Suprapubic skin (tissue), 4 donors: ENCODE data around the gene CRTC2. TPM values are rescaled to one million over a fixed set of nuclear protein-coding genes. Genes with fewer than 3 reads are reported as not detected.
"Not testable (repeated sequence)": the region's sequence is repeated elsewhere in the genome, so short reads cannot be mapped to it uniquely, and the experiment has no call there.

Source experiments
- DNase-seq, 2 donors: peaks; one replicate each; pipeline ENCODE4 v3.0.0-alpha.2; 2019; ENCODE audit warnings: low spot score in 2 of 2
- H3K27ac ChIP-seq: fragments of 200-600 bp; sonication (generic); one replicate; pipeline ENCODE4 v1.5.1; 2019
- H3K27me3 ChIP-seq: fragments of 200-600 bp; sonication (generic); one replicate; pipeline ENCODE4 v1.5.1; 2019
- H3K36me3 ChIP-seq: fragments of 200-600 bp; sonication (generic); one replicate; pipeline ENCODE4 v1.5.1; 2019
- H3K4me1 ChIP-seq: fragments of 200-600 bp; sonication (generic); one replicate; pipeline ENCODE4 v1.5.1; 2019
- H3K4me3 ChIP-seq: fragments of 200-600 bp; sonication (generic); one replicate; pipeline ENCODE4 v1.5.1; 2019; ENCODE audit warnings: mild to moderate bottlenecking
- H3K9me3 ChIP-seq: fragments of 200-600 bp; sonication (generic); one replicate; pipeline ENCODE4 v1.5.1; 2019
- CTCF ChIP-seq, 2 donors: fragments of 200-600 bp in 1 of 2; fragments of 450-650 bp in 1 of 2; sonication (generic) in 1 of 2; IDR thresholded peaks; one replicate each; pipeline ENCODE4 v1.5.1; 2016 to 2019; ENCODE audit warnings: antibody characterized with exemption in 2 of 2, mild to moderate bottlenecking in 1 of 2, moderate library complexity in 1 of 2
- EP300 ChIP-seq: sonication (generic); formaldehyde crosslinking; IDR thresholded peaks from one replicate; pipeline ENCODE4 v1.6.1; 2017; ENCODE audit warnings: antibody characterized with exemption
- POLR2A ChIP-seq, 2 donors: fragments of 450-650 bp; IDR thresholded peaks; one replicate each; pipeline ENCODE4 v1.6.1; 2017; ENCODE audit warnings: antibody characterized with exemption in 2 of 2, mild to moderate bottlenecking in 2 of 2, moderate library complexity in 2 of 2
- POLR2AphosphoS5 ChIP-seq, 3 donors: sonication (generic); formaldehyde crosslinking; IDR thresholded peaks; one replicate each; pipeline ENCODE4 v1.6.1; 2017; ENCODE audit warnings: antibody characterized with exemption in 3 of 3
- WGBS: methylation state at CpG from one replicate; pipeline ENCODE4 v1.1.5; 2018; 5-methylcytosine and 5-hydroxymethylcytosine counted together
- total RNA-seq, 4 donors: library from RNA; depleted of rRNA; stranded (reverse); fragments of >200 nt; gene quantifications; one replicate each; pipeline ENCODE4 v1.1.0, GENCODE V29; 2016

CRTC2 gene
- total RNA-seq, 4 donors from 2014 or later: 19.3 to 36.2 (median 24.5) TPM

DNA sequence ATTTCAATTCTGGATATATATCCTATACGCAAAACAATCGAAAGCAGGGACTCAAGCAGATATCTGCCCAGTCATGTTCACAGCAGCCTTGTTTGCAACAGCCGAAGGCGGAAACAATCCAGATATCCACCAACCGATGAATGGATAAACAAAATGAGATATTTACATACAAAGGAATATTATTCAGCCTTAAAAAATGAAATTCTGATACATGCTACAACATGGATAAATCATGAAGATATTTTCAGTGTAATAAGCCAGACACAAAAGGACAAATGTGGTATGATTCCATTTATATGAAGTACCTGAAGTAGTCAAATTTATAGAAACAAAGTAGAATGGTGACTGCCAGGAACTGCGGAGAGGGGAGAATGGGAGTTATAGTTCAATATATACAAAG, 51.3 kb downstream of the CRTC2 start:
- Histone ChIP-seq H3K9me3 (no peaks in the 10 kb centered on the region), H3K36me3 (peaks cover 21% of the 10 kb centered on the region), H3K4me3 (no peak overlapping the region), H3K27me3 (no peaks in the 10 kb centered on the region), H3K4me1 (peaks cover 8% of the 10 kb centered on the region), H3K27ac (no peak overlapping the region)
- DNase-seq: no peak
- TF ChIP-seq POLR2AphosphoS5 (IDR thresholded peaks at IDR 0.05): no peak
- no peak for TF ChIP-seq POLR2A (IDR thresholded peaks at IDR 0.05)
- TF ChIP-seq EP300: no peak
- no peak for TF ChIP-seq CTCF (IDR thresholded peaks at IDR 0.05)
- 99% methylated on average over 6 of the region's 6 CpGs for WGBS

DNA sequence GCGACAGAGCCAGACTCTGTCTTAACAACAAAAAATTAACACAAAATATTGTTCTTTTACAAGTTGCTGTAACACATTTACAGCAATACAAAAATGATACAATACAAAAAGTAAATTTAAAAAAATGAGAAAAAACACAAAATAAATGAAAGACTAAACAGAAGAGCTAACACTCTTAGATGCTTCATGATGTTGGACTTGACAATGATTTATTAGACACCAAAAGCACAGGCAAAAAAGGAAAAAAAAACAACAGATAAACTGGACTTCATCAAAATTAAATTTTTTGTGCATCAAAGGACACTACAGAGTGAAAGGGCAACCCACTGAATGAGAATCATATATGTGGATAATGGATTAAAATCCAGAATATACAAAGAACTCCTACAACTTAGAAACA, 52.0 kb downstream of the CRTC2 start:
- WGBS: 95% methylated on average over 1 of the region's 1 CpG
- DNase-seq: no peak

DNA sequence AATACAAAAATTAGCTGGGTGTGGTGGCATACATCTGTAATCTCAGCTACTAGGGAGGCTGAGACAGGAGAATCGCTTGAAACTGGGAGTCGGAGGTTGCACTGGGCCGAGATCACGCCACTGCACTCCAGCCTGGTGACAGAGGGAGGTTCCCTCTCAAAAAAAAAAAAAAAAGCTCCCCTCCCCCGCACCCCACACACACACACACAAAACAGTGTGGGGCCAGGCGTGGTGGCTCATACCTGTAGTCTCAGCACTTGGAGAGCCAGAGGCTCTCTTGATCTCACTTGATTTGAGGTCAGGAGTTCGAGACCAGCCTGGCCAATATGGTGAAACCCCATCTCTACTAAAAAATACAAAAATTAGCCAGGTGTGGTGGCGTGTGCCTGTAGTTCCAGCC, 52.5 kb downstream of the CRTC2 start:
- not testable (repeated sequence) for H3K9me3 ChIP-seq, H3K4me1 ChIP-seq, H3K27me3 ChIP-seq, H3K4me3 ChIP-seq, DNase-seq
- peak overlapping the region; percentile 6 for H3K27ac ChIP-seq
- WGBS: 90% methylated on average over 8 of the region's 8 CpGs
- H3K36me3 ChIP-seq: peaks cover 21% of the 10 kb centered on the region

More for the DNA sequence above, 52.0 kb downstream of the CRTC2 start:
- H3K27me3 ChIP-seq: no peaks in the 10 kb centered on the region
- no peaks in the 10 kb centered on the region for H3K9me3 ChIP-seq
- peaks cover 8% of the 10 kb centered on the region for H3K4me1 ChIP-seq
- H3K4me3 ChIP-seq: no peak overlapping the region
- no peak for TF ChIP-seq CTCF (IDR thresholded peaks at IDR 0.05)
- no peak for TF ChIP-seq POLR2AphosphoS5 (IDR thresholded peaks at IDR 0.05)
- no peak for TF ChIP-seq EP300
- no peak for TF ChIP-seq POLR2A (IDR thresholded peaks at IDR 0.05)
- H3K27ac ChIP-seq: no peak overlapping the region
- H3K36me3 ChIP-seq: peaks cover 21% of the 10 kb centered on the region

GRCh38 chr1:153903841-153904455, 54.5 kb downstream of the CRTC2 start:
- Histone ChIP-seq H3K9me3 (no peaks in the 10 kb centered on the region), H3K4me1 (peaks cover 8% of the 10 kb centered on the region), H3K4me3 (no peak overlapping the region), H3K36me3 (peaks cover 24% of the 10 kb centered on the region), H3K27ac (peak overlapping the region; percentile 44), H3K27me3 (no peaks in the 10 kb centered on the region)
- WGBS: 80% methylated on average over 14 of the region's 14 CpGs
- DNase-seq: no peak
- TF ChIP-seq POLR2A (IDR thresholded peaks at IDR 0.05) (no peak), CTCF (IDR thresholded peaks at IDR 0.05) (no peak), POLR2AphosphoS5 (IDR thresholded peaks at IDR 0.05) (no peak), EP300 (no peak)

GRCh38 chr1:153899509-153899908, 58.9 kb downstream of the CRTC2 start:
- 95% methylated on average over 6 of the region's 6 CpGs for whole genome bisulfite sequencing
- TF ChIP-seq EP300 (no peak), CTCF (IDR thresholded peaks at IDR 0.05) (no peak), POLR2A (IDR thresholded peaks at IDR 0.05) (no peak)
- peaks cover 5% of the 10 kb centered on the region for H3K4me1 ChIP-seq

More at GRCh38 chr1:153899509-153899908, 58.9 kb downstream of the CRTC2 start:
- no peaks in the 10 kb centered on the region for H3K27me3 ChIP-seq
- H3K27ac ChIP-seq: no peak overlapping the region
- H3K36me3 ChIP-seq: peaks cover 16% of the 10 kb centered on the region
- no peak overlapping the region for H3K4me3 ChIP-seq
- DNase-seq: no peak
- H3K9me3 ChIP-seq: no peaks in the 10 kb centered on the region

Other genes with a start within 250 kb of the CRTC2 start
- gene INTS3, start 230.6 kb downstream of the CRTC2 start, total RNA-seq: 10 to 100 TPM; 38.3 to 75.4 (median 43.9) TPM
- 10 to 100 TPM; 18.3 to 72.3 (median 39.6) TPM for gene SLC27A3, start 183.2 kb downstream of the CRTC2 start, total RNA-seq
- 10 to 100 TPM; 25.5 to 64.5 (median 37.1) TPM for gene GATAD2B, start 35.6 kb downstream of the CRTC2 start, total RNA-seq
- 10 to 100 TPM; 20.0 to 45.1 (median 31.0) TPM for gene DENND4B, start 11.9 kb downstream of the CRTC2 start, total RNA-seq
- gene SLC39A1, start 4.9 kb upstream of the CRTC2 start, total RNA-seq: 10 to 100 TPM; 60.0 to 79.5 (median 69.6) TPM
- 10 to 100 TPM; 16.6 to 41.0 (median 20.3) TPM for gene CREB3L4, start 9.3 kb upstream of the CRTC2 start, total RNA-seq
- 100 to 1,000 TPM; 145 to 213 (median 182) TPM for gene JTB, start 19.1 kb upstream of the CRTC2 start, total RNA-seq
- 10 to 100 TPM; 13.5 to 26.3 (median 23.4) TPM for gene RAB13, start 27.7 kb upstream of the CRTC2 start, total RNA-seq
- 1,000 to 10,000 TPM; 1,261 to 3,096 (median 2,718) TPM for gene RPS27, start 32.1 kb upstream of the CRTC2 start, total RNA-seq
- gene NUP210L, start 196.5 kb upstream of the CRTC2 start, total RNA-seq: not detected
- gene TPM3, start 233.5 kb upstream of the CRTC2 start, total RNA-seq: 100 to 1,000 TPM; 156 to 192 (median 181) TPM
- not detected for gene CFAP141, start 247.7 kb upstream of the CRTC2 start, total RNA-seq